Endothelial cell of umbilical vein (primary cell): ENCODE data around the gene SRPX. TPM values are rescaled to one million over a fixed set of nuclear protein-coding genes. Genes with fewer than 3 reads are reported as not detected.

Experiments used
- BruUV-seq: library from RNA; stranded (reverse); fragments of 400-500 nt; replicated peaks from 2 replicates; lab custom pipeline; 2021; lab: Mats Ljungman, UMichigan
- CTCF ChIA-PET: fragments of 300-600, 350-600 bp; sonication (Branson Sonifier 250); formaldehyde crosslinking; loops from one replicate; lab custom pipeline; 2021; ENCODE audit warnings: antibody characterized with exemption, inconsistent platforms; lab: Charles Lee
- POLR2A ChIA-PET: fragments of 300-600, 350-600 bp; sonication (Branson Sonifier 250); formaldehyde crosslinking; loops from one replicate; lab custom pipeline; 2021; ENCODE audit warnings: antibody characterized with exemption, inconsistent platforms; lab: Charles Lee
- DNase-seq: peaks from one replicate; pipeline ENCODE4 v3.0.0-alpha.2; 2011; ENCODE audit warnings: low read depth, low spot score
- FAIRE-seq: peaks from 2 replicates; lab custom pipeline; 2011; peaks lifted over from hg19 to GRCh38; lab: Jason Lieb, UNC
- H2AFZ ChIP-seq: 2 replicates; pipeline ENCODE4 v1.6.0; 2012; ENCODE audit warnings: low read depth, low read length, control low read depth, inconsistent platforms
- H3K27ac ChIP-seq: 2 replicates; pipeline ENCODE4 v1.5.1; 2011; ENCODE audit warnings: low read depth, mild to moderate bottlenecking, control low read depth, low read length, moderate library complexity; ENCODE audit not compliant: insufficient read depth
- H3K27me3 ChIP-seq, 2 experiments: 2 replicates each; pipeline versions ENCODE4 v1.6.0 to v1.6.1; 2011; ENCODE audit warnings: low read length in 2 of 2, mixed read lengths in 1 of 2; ENCODE audit not compliant: control insufficient read depth in 2 of 2, insufficient read depth in 2 of 2
- H3K36me3 ChIP-seq, 2 experiments: 2 replicates in 1 of 2; 3 replicates in 1 of 2; pipeline ENCODE4 v1.5.1; 2011; ENCODE audit warnings: low read length in 2 of 2, mild to moderate bottlenecking in 1 of 2, moderate library complexity in 1 of 2; ENCODE audit not compliant: control insufficient read depth in 2 of 2, insufficient read depth in 2 of 2; ENCODE audit errors: extremely low read depth in 1 of 2
- H3K4me1 ChIP-seq: 3 replicates; pipeline ENCODE4 v1.5.1; 2011; ENCODE audit warnings: mild to moderate bottlenecking, low read length; ENCODE audit not compliant: control insufficient read depth, insufficient read depth; ENCODE audit errors: extremely low read depth
- H3K4me2 ChIP-seq: 2 replicates; pipeline ENCODE4 v1.6.1; 2011; ENCODE audit warnings: low read length, control low read depth, mixed read lengths; ENCODE audit not compliant: insufficient read depth
- H3K4me3 ChIP-seq, 3 experiments: fragments of 200-600 bp in 1 of 3; sonication (generic), shearing (Covaris generic) in 1 of 3; replicated peaks in 1 of 3; 2 replicates each; pipeline ENCODE4 v1.5.1; 2011 to 2016; ENCODE audit warnings: control low read depth in 3 of 3, low read length in 3 of 3, mild to moderate bottlenecking in 2 of 3, inconsistent platforms in 1 of 3, low read depth in 1 of 3, moderate library complexity in 1 of 3; ENCODE audit not compliant: insufficient read depth in 1 of 3
- H3K79me2 ChIP-seq: 2 replicates; pipeline ENCODE4 v1.6.0; 2012; ENCODE audit warnings: low read length, inconsistent platforms; ENCODE audit not compliant: control insufficient read depth, insufficient read depth
- H3K9ac ChIP-seq: replicated peaks from 2 replicates; pipeline ENCODE3; 2011; ENCODE audit warnings: low read length, control low read depth; ENCODE audit not compliant: insufficient read depth; ENCODE audit errors: extremely low read depth
- H3K9me1 ChIP-seq: replicated peaks from 3 replicates; pipeline ENCODE4 v1.6.0; 2011; ENCODE audit warnings: mild to moderate bottlenecking, low read length; ENCODE audit not compliant: control insufficient read depth, insufficient read depth; ENCODE audit errors: extremely low read depth
- H3K9me3 ChIP-seq: replicated peaks from 2 replicates; pipeline ENCODE4 v1.5.1; 2012; ENCODE audit warnings: low read length, inconsistent platforms; ENCODE audit not compliant: control insufficient read depth, insufficient read depth
- H4K20me1 ChIP-seq: replicated peaks from 2 replicates; pipeline ENCODE3; 2011; ENCODE audit warnings: mild to moderate bottlenecking, low read length; ENCODE audit not compliant: control insufficient read depth, insufficient read depth; ENCODE audit errors: extremely low read depth
- CTCF ChIP-seq, 2 donors: IDR thresholded peaks; 1 replicate in 1 of 2; 2 replicates in 1 of 2; pipeline ENCODE4 v1.5.1; 2011; ENCODE audit warnings: low read length in 2 of 2, mild to moderate bottlenecking in 2 of 2, moderate library complexity in 2 of 2, control low read depth in 1 of 2, inconsistent platforms in 1 of 2, low read depth in 1 of 2; ENCODE audit not compliant: insufficient read depth in 1 of 2; ENCODE audit errors: extremely low read depth in 1 of 2
- EZH2 ChIP-seq: IDR thresholded peaks from 2 replicates; pipeline ENCODE4 v1.6.1; 2012; ENCODE audit warnings: borderline replicate concordance, low read depth, mild to moderate bottlenecking, moderate library complexity, low read length, inconsistent platforms; ENCODE audit not compliant: severe bottlenecking
- FOS ChIP-seq: IDR thresholded peaks from 2 replicates; pipeline ENCODE4 v1.6.1; 2011; ENCODE audit warnings: mild to moderate bottlenecking, low read length, moderate library complexity, borderline replicate concordance; ENCODE audit not compliant: insufficient read depth
- GATA2 ChIP-seq: IDR thresholded peaks from 2 replicates; pipeline ENCODE4 v1.7.0; 2011; ENCODE audit warnings: low read depth, mild to moderate bottlenecking, moderate library complexity, mixed read lengths, low read length; ENCODE audit not compliant: insufficient read length, insufficient read depth
- JUN ChIP-seq: IDR thresholded peaks from 2 replicates; pipeline ENCODE4 v1.6.1; 2011; ENCODE audit warnings: borderline replicate concordance, low read depth; ENCODE audit not compliant: insufficient read length, insufficient read depth
- MAX ChIP-seq: IDR thresholded peaks from 2 replicates; pipeline ENCODE4 v1.6.1; 2011; ENCODE audit not compliant: insufficient read depth, insufficient read length
- MYC ChIP-seq: IDR thresholded peaks from one replicate; pipeline ENCODE4 v1.6.1; 2011; ENCODE audit warnings: mild to moderate bottlenecking, low read depth, low read length
- POLR2A ChIP-seq: IDR thresholded peaks from 2 replicates; pipeline ENCODE4 v1.6.1; 2012; ENCODE audit warnings: low read depth, mild to moderate bottlenecking, control low read depth, low read length
- POLR2AphosphoS5 ChIP-seq: IDR thresholded peaks from 2 replicates; pipeline ENCODE4 v1.6.1; 2012; ENCODE audit warnings: low read depth, mild to moderate bottlenecking, control low read depth, low read length, moderate library complexity; ENCODE audit not compliant: insufficient read depth
- dilution Hi-C: fragments of 300-500 bp; cut with MboI; formaldehyde crosslinking; loops from one replicate; pipeline ENCODE4 v1.15.0; 2019; ENCODE audit warnings: low sequenced_read_pairs; ENCODE audit not compliant: extremely low pct_ligation_motif_present
- intact Hi-C: fragments of 100-400 bp; cut with micrococcal nuclease; formaldehyde crosslinking; loops from one replicate; pipeline ENCODE4 v1.10.0; 2022
- polyA plus RNA-seq, 4 experiments: library from polyadenylated mRNA; depleted of rRNA in 3 of 4; stranded (reverse) in 3 of 4; unstranded in 1 of 4; fragments of >200 nt; gene quantifications; 2 replicates each; pipeline versions ENCODE4 v1.2.1 to v1.2.3, GENCODE V29; 2011 to 2012; ENCODE audit warnings: missing spikeins in 1 of 4
- total RNA-seq: library from RNA; stranded (reverse); gene quantifications from 2 replicates; pipeline ENCODE4 v1.2.3, GENCODE V29; 2021

The SRPX gene
- total and polyA plus RNA-seq, 2 donors (not counting 3 experiments of a cell fraction or from before 2014, with no cell fraction given) = 104 to 140 TPM

GRCh38 chrX:38216642-38217041, 4.0 kb downstream of the SRPX start:
- no peak for TF ChIP-seq MAX
- TF ChIP-seq POLR2A = no peak
- TF ChIP-seq GATA2 = no peak
- no peak for TF ChIP-seq JUN
- TF ChIP-seq FOS = no peak
- no peak for TF ChIP-seq POLR2AphosphoS5
- TF ChIP-seq CTCF (IDR thresholded peaks at IDR 0.05; ENCODE audit: extremely low read depth in 1 of 2, insufficient read depth in 1 of 2, low read depth in 1 of 2, low read length in 2 of 2) = no peak
- no peak for TF ChIP-seq EZH2
- TF ChIP-seq MYC = no peak
- Histone ChIP-seq H3K9me1 (no peaks in the 10 kb centered on the region), H3K4me1 (peaks cover 46% of the 10 kb centered on the region), H4K20me1 (no peaks in the 10 kb centered on the region), H3K27me3 (no peaks in the 10 kb centered on the region), H3K27ac (no peak overlapping the region), H3K4me2 (no peak overlapping the region), H2AFZ (no peak overlapping the region), H3K36me3 (no peaks in the 10 kb centered on the region), H3K9ac (no peak overlapping the region), H3K4me3 (no peak overlapping the region), H3K9me3 (no peaks in the 10 kb centered on the region), H3K79me2 (peaks cover 71% of the 10 kb centered on the region)
- FAIRE-seq = no peak
- BruUV-seq = no TSS peak
- CTCF ChIA-PET = no interaction called here
- intact Hi-C loops (no loop called here), dilution Hi-C loops (no loop called here)
- POLR2A ChIA-PET = no interaction called here
- DNase-seq = no peak
